CD8-positive, alpha-beta memory T cell (primary cell): ENCODE results near the gene CAMLG. TPM values are rescaled to one million over a fixed set of nuclear protein-coding genes. Genes with fewer than 3 reads are reported as not detected.

ENCODE experiments used
- CTCF ChIA-PET: fragments of 350-600 bp; sonication (Branson Sonifier 250); formaldehyde crosslinking; loops from one replicate; lab custom pipeline; 2021; ENCODE audit warnings: antibody characterized with exemption; lab: Charles Lee
- POLR2A ChIA-PET: fragments of 350-600 bp; sonication (Branson Sonifier 250); formaldehyde crosslinking; loops from one replicate; lab custom pipeline; 2021; ENCODE audit warnings: antibody characterized with exemption; lab: Charles Lee
- DNase-seq, 5 donors: peaks; one replicate each; pipeline versions ENCODE4 v3.0.0 to v3.0.0-alpha.2; 2020 to 2022; ENCODE audit warnings: mixed read lengths in 1 of 5
- H3K27ac ChIP-seq: one replicate; pipeline ENCODE4 v1.7.0; 2013; ENCODE audit warnings: low read depth, mild to moderate bottlenecking, low read length, moderate library complexity
- H3K27me3 ChIP-seq: 2 replicates; pipeline ENCODE4 v1.7.0; 2013; ENCODE audit warnings: low read length, mild to moderate bottlenecking; ENCODE audit not compliant: insufficient read depth, poor library complexity, severe bottlenecking
- H3K36me3 ChIP-seq: 2 replicates; pipeline ENCODE4 v1.7.0; 2013; ENCODE audit warnings: mild to moderate bottlenecking, low read length, moderate library complexity; ENCODE audit not compliant: insufficient read depth
- H3K4me1 ChIP-seq: 2 replicates; pipeline ENCODE4 v1.7.0; 2013; ENCODE audit warnings: mild to moderate bottlenecking, low read length, moderate library complexity; ENCODE audit not compliant: insufficient read depth
- H3K4me3 ChIP-seq: 2 replicates; pipeline ENCODE4 v1.7.0; 2013; ENCODE audit warnings: mild to moderate bottlenecking, low read length
- H3K9me3 ChIP-seq: 2 replicates; pipeline ENCODE4 v1.7.0; 2013; ENCODE audit warnings: mild to moderate bottlenecking, low read length
- H3K27ac Mint-ChIP-seq, 8 donors: one replicate each; pipeline ENCODE4 v1.8.0; 2020 to 2021; ENCODE audit warnings: mixed read lengths in 8 of 8, mild to moderate bottlenecking in 6 of 8, inconsistent platforms in 3 of 8, moderate library complexity in 3 of 8
- H3K27me3 Mint-ChIP-seq, 2 donors: one replicate each; pipeline ENCODE4 v1.8.0; 2020 to 2021; ENCODE audit warnings: mixed read lengths in 2 of 2, mild to moderate bottlenecking in 1 of 2, moderate library complexity in 1 of 2
- H3K36me3 Mint-ChIP-seq, 3 donors: one replicate each; pipeline ENCODE4 v1.8.0; 2020 to 2021; ENCODE audit warnings: mixed read lengths in 3 of 3, inconsistent platforms in 1 of 3, mild to moderate bottlenecking in 1 of 3
- H3K4me1 Mint-ChIP-seq, 3 donors: one replicate each; pipeline ENCODE4 v1.8.0; 2020 to 2021; ENCODE audit warnings: mixed read lengths in 3 of 3, inconsistent platforms in 1 of 3, mild to moderate bottlenecking in 1 of 3
- H3K4me3 Mint-ChIP-seq, 7 donors: one replicate each; pipeline ENCODE4 v1.8.0; 2020 to 2021; ENCODE audit warnings: mixed read lengths in 7 of 7, mild to moderate bottlenecking in 6 of 7, moderate library complexity in 4 of 7, inconsistent platforms in 2 of 7
- H3K9me3 Mint-ChIP-seq, 5 donors: one replicate each; pipeline ENCODE4 v1.8.0; 2020 to 2022; ENCODE audit warnings: mixed read lengths in 5 of 5, mild to moderate bottlenecking in 3 of 5, moderate library complexity in 2 of 5, inconsistent platforms in 1 of 5
- polyA plus RNA-seq: library from polyadenylated mRNA; unstranded; fragments of 300-500 nt; fragmentation: Illumina TruSeq; gene quantifications from one replicate; pipeline ENCODE4 v1.2.3, GENCODE V29; 2021
- total RNA-seq, 2 experiments: library from RNA; stranded (reverse); gene quantifications; one replicate each; pipeline ENCODE4 v1.2.3, GENCODE V29; 2021

CAMLG gene
- total and polyA plus RNA-seq, 3 experiments from 2014 or later = 23.1 to 42.2 (median 23.6) TPM

DNA sequence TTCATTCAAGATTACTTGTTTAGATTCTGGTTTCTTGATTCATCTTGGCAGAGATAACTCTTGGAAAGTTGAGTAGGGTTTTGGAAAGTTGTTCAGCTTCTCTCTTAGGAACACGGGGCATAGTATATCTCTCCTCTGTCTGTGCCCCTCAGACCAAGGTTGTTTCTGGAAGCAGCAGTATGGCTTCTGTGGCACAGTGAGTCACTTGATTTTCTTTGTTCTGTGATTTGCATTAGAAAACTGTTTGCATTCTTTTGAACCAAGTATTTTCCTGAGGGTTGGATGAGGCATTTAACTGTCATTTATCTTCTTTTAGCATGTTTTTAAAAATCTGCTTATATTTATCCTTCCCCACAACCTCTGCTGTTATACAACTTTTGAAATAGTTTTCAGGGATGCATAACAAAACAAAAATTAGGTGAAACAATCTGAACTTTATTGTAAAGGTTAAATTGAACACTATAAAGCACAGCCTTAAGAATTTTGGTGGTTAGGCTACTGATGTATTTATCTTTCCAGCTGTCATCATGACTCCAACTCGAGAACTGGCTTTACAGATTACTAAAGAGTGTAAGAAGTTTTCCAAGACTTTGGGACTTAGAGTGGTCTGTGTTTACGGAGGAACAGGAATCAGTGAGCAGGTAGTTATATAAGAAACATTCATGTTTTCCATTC lies 46.7 kb downstream of the CAMLG start:
- Histone ChIP-seq H3K27ac (no peak overlapping the region), H3K4me1 (no peaks in the 10 kb centered on the region), H3K27me3 (no peaks in the 10 kb centered on the region), H3K36me3 (peaks cover 56% of the 10 kb centered on the region), H3K4me3 (no peak overlapping the region), H3K9me3 (no peaks in the 10 kb centered on the region)
- H3K4me1 Mint-ChIP-seq = no peaks in the 10 kb centered on the region
- DNase-seq = no peak
- no peak overlapping the region for H3K4me3 Mint-ChIP-seq
- H3K9me3 Mint-ChIP-seq = no peaks in the 10 kb centered on the region
- H3K36me3 Mint-ChIP-seq = peaks cover 3 to 87% (median 23%) of the 10 kb centered on the region in 3 donors
- CTCF ChIA-PET = no interaction called here
- H3K27me3 Mint-ChIP-seq = no peaks in the 10 kb centered on the region
- peak overlapping the region in 2 of 8 donors; percentile 10 to 17 for H3K27ac Mint-ChIP-seq
- POLR2A ChIA-PET = interaction anchor here (1.2 kb wide), 1 partner anchor 120 kb away, joined by 5 read pairs; the partner anchor contains the start of gene PCBD2

DNA sequence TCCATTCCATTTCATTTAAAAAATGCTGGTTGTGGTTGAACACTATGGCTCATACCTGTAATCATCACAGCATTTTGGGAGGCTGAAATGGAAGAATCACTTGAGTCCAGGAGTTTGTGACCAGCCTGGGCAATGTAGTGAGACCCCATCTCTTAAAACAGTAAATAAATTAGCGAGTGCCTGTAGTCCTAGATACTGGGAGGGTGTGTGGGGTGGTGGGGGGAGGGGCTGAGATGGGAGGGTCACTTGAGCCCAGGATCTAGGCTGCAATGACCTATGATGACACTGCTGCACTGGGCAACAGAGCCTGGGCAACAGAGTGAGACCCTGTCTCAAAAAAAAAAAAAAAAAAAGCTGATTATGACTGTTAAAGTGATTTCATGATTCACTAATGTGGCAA lies 49.3 kb downstream of the CAMLG start:
- H3K9me3 Mint-ChIP-seq = no peaks in the 10 kb centered on the region
- H3K36me3 ChIP-seq = peaks cover 55% of the 10 kb centered on the region

DNA sequence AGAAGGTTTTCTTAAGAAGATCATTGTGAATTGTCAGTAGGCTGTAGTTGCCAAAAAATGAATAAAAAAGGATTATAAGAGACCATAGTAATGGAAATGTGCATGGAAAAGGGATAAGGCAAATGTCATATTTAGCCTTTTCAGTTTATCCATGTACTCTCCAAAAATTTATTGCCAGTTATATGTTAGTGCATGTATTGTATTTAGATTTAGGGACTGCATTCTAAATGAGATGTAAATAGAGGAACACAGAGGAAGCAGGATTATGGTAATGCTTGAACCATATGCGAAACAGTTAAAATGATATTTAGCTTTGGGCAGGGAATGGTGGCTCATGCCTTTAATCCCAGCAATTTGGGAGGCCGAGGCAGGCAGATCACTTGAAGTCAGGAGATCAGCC lies 53.2 kb downstream of the CAMLG start:
- H3K36me3 Mint-ChIP-seq = peaks cover 11 to 90% (median 26%) of the 10 kb centered on the region in 3 donors
- CTCF ChIA-PET = no interaction called here
- Histone ChIP-seq H3K4me3 (no peak overlapping the region), H3K4me1 (no peaks in the 10 kb centered on the region), H3K27me3 (no peaks in the 10 kb centered on the region), H3K9me3 (no peaks in the 10 kb centered on the region), H3K27ac (no peak overlapping the region), H3K36me3 (peaks cover 65% of the 10 kb centered on the region)
- H3K27me3 Mint-ChIP-seq = no peaks in the 10 kb centered on the region
- no peak for DNase-seq
- H3K4me3 Mint-ChIP-seq = no peak overlapping the region
- H3K27ac Mint-ChIP-seq = no peak overlapping the region
- no peaks in the 10 kb centered on the region for H3K4me1 Mint-ChIP-seq
- H3K9me3 Mint-ChIP-seq = no peaks in the 10 kb centered on the region
- POLR2A ChIA-PET = no interaction called here

More for the DNA sequence above, 49.3 kb downstream of the CAMLG start:
- Mint-ChIP-seq H3K27ac (peak overlapping the region in 1 of 8 donors; percentile 19), H3K4me1 (no peaks in the 10 kb centered on the region), H3K4me3 (no peak overlapping the region), H3K27me3 (no peaks in the 10 kb centered on the region), H3K36me3 (peaks cover 3 to 91% (median 24%) of the 10 kb centered on the region in 3 donors)
- Histone ChIP-seq H3K27ac (no peak overlapping the region), H3K4me1 (no peaks in the 10 kb centered on the region), H3K27me3 (no peaks in the 10 kb centered on the region), H3K4me3 (no peak overlapping the region), H3K9me3 (no peaks in the 10 kb centered on the region)
- ChIA-PET CTCF (no interaction called here), POLR2A (no interaction called here)
- no peak for DNase-seq

DNA sequence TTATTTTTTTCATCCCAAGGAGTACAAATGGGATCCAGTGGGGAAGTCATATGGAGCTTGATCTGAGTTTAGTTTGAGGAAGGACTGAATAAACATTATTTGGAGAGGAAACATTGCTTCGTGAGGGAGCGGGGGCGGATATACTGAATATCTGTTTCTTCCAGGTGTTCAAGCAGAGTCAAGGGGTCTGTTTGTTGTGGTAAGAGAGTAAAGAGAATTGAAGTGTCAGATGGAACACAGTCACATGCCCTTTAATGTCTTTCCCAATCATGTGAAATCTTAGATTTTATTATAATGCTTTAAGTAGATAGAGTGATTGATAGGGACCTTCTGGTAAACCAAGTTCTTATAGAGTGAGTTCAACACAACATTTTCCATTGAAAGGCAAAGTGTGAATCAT lies 53.9 kb downstream of the CAMLG start:
- DNase-seq = no peak
- Mint-ChIP-seq H3K36me3 (peaks cover 11 to 86% (median 25%) of the 10 kb centered on the region in 3 donors), H3K9me3 (no peaks in the 10 kb centered on the region), H3K4me1 (no peaks in the 10 kb centered on the region), H3K27ac (no peak overlapping the region), H3K4me3 (no peak overlapping the region), H3K27me3 (no peaks in the 10 kb centered on the region)
- no peak overlapping the region for H3K27ac ChIP-seq
- no peak overlapping the region for H3K4me3 ChIP-seq
- H3K27me3 ChIP-seq = no peaks in the 10 kb centered on the region
- ChIA-PET POLR2A (no interaction called here), CTCF (no interaction called here)
- H3K9me3 ChIP-seq = no peaks in the 10 kb centered on the region
- H3K36me3 ChIP-seq = peaks cover 59% of the 10 kb centered on the region
- no peaks in the 10 kb centered on the region for H3K4me1 ChIP-seq

DNA sequence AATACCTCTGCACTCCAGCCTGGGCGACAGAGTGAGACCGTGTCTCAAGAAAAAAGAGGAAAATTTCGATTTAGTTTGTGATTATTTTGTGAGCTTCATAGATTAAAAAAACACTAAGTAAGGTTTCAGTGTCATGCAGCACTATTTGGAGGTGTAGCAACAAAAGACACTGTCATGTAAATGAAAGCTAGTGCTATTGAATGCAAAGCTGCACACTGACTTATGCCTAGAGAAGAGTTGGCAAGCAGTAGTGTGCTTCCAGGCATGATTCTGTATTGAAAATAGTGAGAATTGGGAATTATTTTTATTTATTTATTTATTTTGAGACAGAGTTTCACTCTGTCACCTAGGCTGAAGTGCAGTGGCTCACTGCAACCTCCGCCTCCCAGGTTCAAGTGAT lies 54.8 kb downstream of the CAMLG start:
- H3K4me3 ChIP-seq = no peak overlapping the region
- no peaks in the 10 kb centered on the region for H3K4me1 Mint-ChIP-seq
- H3K4me1 ChIP-seq = no peaks in the 10 kb centered on the region
- ChIA-PET CTCF (no interaction called here), POLR2A (no interaction called here)
- H3K36me3 ChIP-seq = peaks cover 52% of the 10 kb centered on the region
- H3K36me3 Mint-ChIP-seq = peaks cover 11 to 84% (median 29%) of the 10 kb centered on the region in 3 donors
- no peak for DNase-seq
- no peaks in the 10 kb centered on the region for H3K27me3 ChIP-seq
- H3K27ac ChIP-seq = no peak overlapping the region
- no peak overlapping the region for H3K4me3 Mint-ChIP-seq
- no peaks in the 10 kb centered on the region for H3K9me3 ChIP-seq
- H3K27ac Mint-ChIP-seq = no peak overlapping the region
- H3K9me3 Mint-ChIP-seq = no peaks in the 10 kb centered on the region
- H3K27me3 Mint-ChIP-seq = no peaks in the 10 kb centered on the region

DNA sequence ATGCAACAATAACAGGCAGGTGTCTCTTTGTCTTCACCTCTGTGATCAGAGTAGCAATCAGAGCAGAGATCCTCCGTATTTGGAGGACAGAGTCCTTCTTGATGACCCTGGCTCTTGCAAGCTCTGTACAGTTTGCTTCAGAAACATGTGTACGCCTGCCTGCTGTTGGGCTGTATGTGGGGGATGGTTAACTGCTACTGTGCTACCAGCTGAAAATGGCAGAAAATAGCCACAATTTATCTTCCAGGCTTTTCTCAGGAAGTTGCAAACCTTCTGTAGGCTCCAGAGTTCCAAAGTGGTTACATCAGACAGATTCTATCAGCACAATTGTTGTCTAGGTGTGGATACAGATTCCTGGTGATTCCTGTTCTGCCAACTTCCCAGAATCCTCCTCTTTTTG lies 55.7 kb downstream of the CAMLG start:
- Mint-ChIP-seq H3K4me1 (no peaks in the 10 kb centered on the region), H3K27ac (peak overlapping the region in 4 of 8 donors; percentile 4 to 63 (median 24))

DNA sequence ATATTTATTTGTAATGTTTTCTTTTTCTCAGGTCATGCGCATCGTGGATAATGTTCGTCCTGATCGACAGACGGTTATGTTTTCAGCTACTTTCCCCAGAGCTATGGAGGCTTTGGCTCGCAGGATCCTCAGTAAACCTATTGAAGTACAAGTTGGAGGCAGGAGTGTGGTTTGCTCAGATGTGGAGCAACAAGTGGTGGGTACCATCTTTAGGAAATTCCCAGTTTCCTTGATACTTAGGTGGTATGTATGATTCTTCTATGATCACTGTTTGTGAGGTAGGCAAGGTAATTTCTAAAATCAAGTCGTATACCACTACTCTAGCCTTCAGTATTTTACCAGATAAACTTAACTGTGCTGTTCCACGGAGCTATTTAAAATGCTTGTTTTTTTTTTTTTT lies 56.5 kb downstream of the CAMLG start:
- Mint-ChIP-seq H3K36me3 (peaks cover 11 to 82% (median 30%) of the 10 kb centered on the region in 3 donors), H3K27ac (peak overlapping the region in 4 of 8 donors; percentile 4 to 55 (median 12)), H3K4me1 (no peaks in the 10 kb centered on the region), H3K27me3 (no peaks in the 10 kb centered on the region), H3K9me3 (no peaks in the 10 kb centered on the region), H3K4me3 (no peak overlapping the region)
- no peak overlapping the region for H3K4me3 ChIP-seq
- no peaks in the 10 kb centered on the region for H3K9me3 ChIP-seq
- peaks cover 42% of the 10 kb centered on the region for H3K36me3 ChIP-seq
- no peak overlapping the region for H3K27ac ChIP-seq
- DNase-seq = no peak
- ChIA-PET CTCF (no interaction called here), POLR2A (interaction anchor here (0.6 kb wide), 1 partner anchor 36 kb away, joined by 3 read pairs; the partner anchor contains the start of gene DDX46)
- no peaks in the 10 kb centered on the region for H3K27me3 ChIP-seq
- H3K4me1 ChIP-seq = no peaks in the 10 kb centered on the region

More for the DNA sequence above, 55.7 kb downstream of the CAMLG start:
- Mint-ChIP-seq H3K9me3 (no peaks in the 10 kb centered on the region), H3K36me3 (peaks cover 11 to 86% (median 30%) of the 10 kb centered on the region in 3 donors), H3K4me3 (no peak overlapping the region), H3K27me3 (no peaks in the 10 kb centered on the region)
- peaks cover 47% of the 10 kb centered on the region for H3K36me3 ChIP-seq
- no peak for DNase-seq
- no peak overlapping the region for H3K4me3 ChIP-seq
- ChIA-PET CTCF (no interaction called here), POLR2A (no interaction called here)
- H3K27me3 ChIP-seq = no peaks in the 10 kb centered on the region
- no peaks in the 10 kb centered on the region for H3K9me3 ChIP-seq
- no peak overlapping the region for H3K27ac ChIP-seq
- H3K4me1 ChIP-seq = no peaks in the 10 kb centered on the region

DNA sequence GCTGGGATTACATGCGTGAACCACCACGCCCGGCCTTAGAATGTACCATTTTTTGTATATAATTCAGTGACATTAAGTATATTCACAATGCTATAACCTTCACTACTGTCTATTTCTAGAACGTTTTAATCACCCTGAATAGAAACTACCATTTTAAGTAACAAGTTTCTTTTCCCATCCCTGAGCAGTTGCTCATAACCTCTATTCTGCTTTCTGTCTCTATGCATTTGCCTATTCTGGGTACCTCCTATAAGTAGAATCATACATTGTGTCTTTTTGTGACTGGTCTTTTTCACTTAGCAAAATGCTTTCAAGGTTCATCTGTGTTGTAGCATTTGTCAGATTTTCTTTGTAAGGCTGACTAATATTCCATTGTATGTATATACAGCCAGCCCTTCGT lies 60.1 kb downstream of the CAMLG start:
- no peaks in the 10 kb centered on the region for H3K27me3 Mint-ChIP-seq
- no peaks in the 10 kb centered on the region for H3K9me3 Mint-ChIP-seq
- peak overlapping the region in 1 of 8 donors; percentile 15 for H3K27ac Mint-ChIP-seq
- Histone ChIP-seq H3K27ac (no peak overlapping the region), H3K36me3 (peaks cover 28% of the 10 kb centered on the region), H3K4me1 (no peaks in the 10 kb centered on the region), H3K9me3 (no peaks in the 10 kb centered on the region), H3K4me3 (no peak overlapping the region), H3K27me3 (no peaks in the 10 kb centered on the region)
- CTCF ChIA-PET = interaction anchor here (1.3 kb wide), 2 partner anchors 60 to 106 kb away, joined by 3 read pairs; partner anchors contain the start of gene CAMLG
- POLR2A ChIA-PET = no interaction called here
- peaks cover 14 to 75% (median 28%) of the 10 kb centered on the region in 3 donors for H3K36me3 Mint-ChIP-seq
- peaks cover 0 to under 1% (median 0%) of the 10 kb centered on the region in 3 donors for H3K4me1 Mint-ChIP-seq
- no peak for DNase-seq
- no peak overlapping the region for H3K4me3 Mint-ChIP-seq
